ENCODE results near the gene NR2C2. TPM values are rescaled to one million over a fixed set of nuclear protein-coding genes. Genes with fewer than 3 reads are reported as not detected.

NR2C2 gene
- total and polyA plus RNA-seq, 2 of the 13 experiments (the other 11 are each of a cell fraction or from before 2014, with no cell fraction given): 7.8 to 11.8 TPM

GRCh38 chr3:15014606-15015328 lies 67.4 kb downstream of the NR2C2 start:
- Histone ChIP-seq H3K4me2 (ENCODE audit: low read depth, low read length) (no peak overlapping the region), H3K9me3 (ENCODE audit: low read length) (no peaks in the 10 kb centered on the region), H3K4me1 (ENCODE audit: insufficient read depth, low read length) (no peaks in the 10 kb centered on the region), H4K20me1 (ENCODE audit: insufficient read depth, low read length) (no peaks in the 10 kb centered on the region), H3K27ac (ENCODE audit: extremely low read length, insufficient read depth, low read length) (no peak overlapping the region), H3K36me3 (replicated peaks in 1 of 2; ENCODE audit: control insufficient read depth in 1 of 2, insufficient read depth in 2 of 2, low read length in 2 of 2) (peaks cover 16 to 60% of the 10 kb centered on the region in 2 experiments), H2AFZ (ENCODE audit: low read length) (no peak overlapping the region), H3K9ac (ENCODE audit: insufficient read depth, low read depth, low read length) (no peak overlapping the region), H3K79me2 (ENCODE audit: insufficient read depth, low read length) (no peaks in the 10 kb centered on the region), H3K4me3 (replicated peaks in 1 of 3; ENCODE audit: insufficient read depth in 1 of 3, low read depth in 2 of 3, low read length in 3 of 3) (no peak overlapping the region), H3K27me3 (ENCODE audit: control insufficient read depth in 1 of 2, insufficient read depth in 2 of 2, low read length in 2 of 2) (no peaks in the 10 kb centered on the region)
- ATAC-seq: no peak
- POLR2A ChIA-PET: no interaction called here
- CTCF ChIA-PET (ENCODE audit: low intra/inter-chr PET ratio, low total read pairs): no interaction called here
- BruUV-seq (replicated peaks): no TSS peak
- WGBS (ENCODE audit: low lambda C conversion rate): 97% methylated on average over 3 of the region's 3 CpGs
- FAIRE-seq: no peak
- in situ Hi-C loops (cut with HindIII; ENCODE audit: extremely low pct_ligation_motif_present, low pct_unique_long_range_greater_than_20kb): no loop called here
- intact Hi-C loops (cut with micrococcal nuclease; ENCODE audit: unreplicated experiment): no loop called here
- DNase-seq (ENCODE audit: low spot score): no peak
- TF ChIP-seq HNRNPLL (IDR thresholded peaks at IDR 0.05; ENCODE audit: low read depth, low read length, poor library complexity, severe bottlenecking) (no peak), BRD4 (CRISPR knock-in tag; IDR thresholded peaks at IDR 0.05) (no peak), NONO (IDR thresholded peaks at IDR 0.05) (no peak), NONO (CRISPR knock-in tag; conservative IDR thresholded peaks at IDR 0.05) (no peak), MED1 (CRISPR knock-in tag; IDR thresholded peaks at IDR 0.05) (no peak), ZNF691 (CRISPR knock-in tag; IDR thresholded peaks at IDR 0.05; ENCODE audit: borderline replicate concordance, low read depth) (no peak), MTF1 (CRISPR knock-in tag; IDR thresholded peaks at IDR 0.05) (no peak)

- no peak for DNase-seq (ENCODE audit: low spot score)
- in situ Hi-C loops (cut with HindIII; ENCODE audit: extremely low pct_ligation_motif_present, low pct_unique_long_range_greater_than_20kb) (no loop called here), intact Hi-C loops (cut with micrococcal nuclease; ENCODE audit: unreplicated experiment) (no loop called here)
- FAIRE-seq: no peak
- no peaks in the 10 kb centered on the region for H3K27me3 ChIP-seq (ENCODE audit: control insufficient read depth in 1 of 2, insufficient read depth in 2 of 2, low read length in 2 of 2)
- no peaks in the 10 kb centered on the region for H3K4me1 ChIP-seq (ENCODE audit: insufficient read depth, low read length)
- H3K79me2 ChIP-seq (ENCODE audit: insufficient read depth, low read length): no peaks in the 10 kb centered on the region
- H3K4me2 ChIP-seq (ENCODE audit: low read depth, low read length): no peak overlapping the region
- H3K4me3 ChIP-seq (replicated peaks in 1 of 3; ENCODE audit: insufficient read depth in 1 of 3, low read depth in 2 of 3, low read length in 3 of 3): no peak overlapping the region
- H3K27ac ChIP-seq (ENCODE audit: extremely low read length, insufficient read depth, low read length): no peak overlapping the region
- ChIA-PET POLR2A (no interaction called here), CTCF (ENCODE audit: low intra/inter-chr PET ratio, low total read pairs) (no interaction called here)
- no peaks in the 10 kb centered on the region for H3K9me3 ChIP-seq (ENCODE audit: low read length)
- no peaks in the 10 kb centered on the region for H4K20me1 ChIP-seq (ENCODE audit: insufficient read depth, low read length)
- WGBS (ENCODE audit: low lambda C conversion rate): 92% methylated on average over 4 of the region's 4 CpGs
- H2AFZ ChIP-seq (ENCODE audit: low read length): no peak overlapping the region
- H3K9ac ChIP-seq (ENCODE audit: insufficient read depth, low read depth, low read length): no peak overlapping the region
- no TSS peak for BruUV-seq (replicated peaks)
- H3K36me3 ChIP-seq (replicated peaks in 1 of 2; ENCODE audit: control insufficient read depth in 1 of 2, insufficient read depth in 2 of 2, low read length in 2 of 2): peaks cover 19 to 67% of the 10 kb centered on the region in 2 experiments
- no peak for ATAC-seq
- TF ChIP-seq CREB1 (IDR thresholded peaks at IDR 0.05) (no peak), CREB1 (CRISPR knock-in tag; IDR thresholded peaks at IDR 0.05) (no peak), ZNF275 (CRISPR knock-in tag; IDR thresholded peaks at IDR 0.05; ENCODE audit: borderline replicate concordance) (no peak), ZNF317 (CRISPR knock-in tag; IDR thresholded peaks at IDR 0.05) (no peak), KLF12 (CRISPR knock-in tag; IDR thresholded peaks at IDR 0.05; ENCODE audit: borderline replicate concordance) (no peak), NFKB2 (CRISPR knock-in tag; IDR thresholded peaks at IDR 0.05; ENCODE audit: borderline replicate concordance) (no peak), ZNF362 (CRISPR knock-in tag; IDR thresholded peaks at IDR 0.05; ENCODE audit: borderline replicate concordance) (no peak)
Observed at GRCh38 chr3:15015456-15015855, 68.1 kb downstream of the NR2C2 start.
